ENCODE measurements around the gene PPIE.
"Not testable (repeated sequence)": the region's sequence is repeated elsewhere in the genome, so short reads cannot be mapped to it uniquely, and the experiment has no call there.

DNA sequence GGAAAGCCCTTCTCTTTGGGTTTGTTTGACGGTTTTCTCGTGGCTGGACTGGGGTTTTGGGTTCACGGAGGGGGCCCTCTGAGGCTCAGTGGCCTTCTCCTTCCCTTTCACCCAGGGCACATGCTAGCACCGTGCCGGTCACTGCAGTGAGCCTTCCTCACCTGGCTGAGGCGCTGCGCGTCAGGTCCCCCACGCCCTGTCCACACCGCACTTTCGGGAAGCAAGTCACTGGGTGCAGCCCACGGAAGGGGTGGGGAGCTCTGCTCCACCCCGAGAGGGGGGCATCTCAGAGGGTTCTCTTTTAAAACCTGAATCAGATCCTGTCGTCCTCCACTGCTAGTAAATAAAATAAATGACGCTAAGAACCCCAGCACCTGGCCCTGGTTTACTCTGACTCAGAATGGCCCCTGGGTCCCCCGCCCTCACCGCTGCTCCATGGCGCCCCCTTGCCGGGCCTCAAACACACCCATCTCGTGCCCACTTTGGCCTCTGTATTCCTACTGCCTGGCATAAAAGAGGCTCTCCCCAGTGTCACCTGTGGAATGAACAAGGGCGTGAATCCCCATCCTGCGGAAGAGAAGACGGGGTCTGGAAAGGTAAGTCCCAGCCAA, 34.8 kb downstream of the PPIE start:
- not testable (repeated sequence) for TF ChIP-seq CTCF, POLR2AphosphoS5, POLR2A (IDR thresholded peaks at IDR 0.05)

Data from gastroesophageal sphincter (tissue), 3 donors.